GM19351 (cell line): Measurements from ENCODE around the gene TNS3.
"Not testable (repeated sequence)": the region's sequence is repeated elsewhere in the genome, so short reads cannot be mapped to it uniquely, and the experiment has no call there.

Source experiments
- ATAC-seq: cut with Tn5 transposase; IDR thresholded peaks from one replicate; pipeline ENCODE4 v1.9.1; 2021; ENCODE audit warnings: mild to moderate bottlenecking, moderate library complexity; ENCODE audit not compliant: unreplicated experiment

Gene TNS3

DNA sequence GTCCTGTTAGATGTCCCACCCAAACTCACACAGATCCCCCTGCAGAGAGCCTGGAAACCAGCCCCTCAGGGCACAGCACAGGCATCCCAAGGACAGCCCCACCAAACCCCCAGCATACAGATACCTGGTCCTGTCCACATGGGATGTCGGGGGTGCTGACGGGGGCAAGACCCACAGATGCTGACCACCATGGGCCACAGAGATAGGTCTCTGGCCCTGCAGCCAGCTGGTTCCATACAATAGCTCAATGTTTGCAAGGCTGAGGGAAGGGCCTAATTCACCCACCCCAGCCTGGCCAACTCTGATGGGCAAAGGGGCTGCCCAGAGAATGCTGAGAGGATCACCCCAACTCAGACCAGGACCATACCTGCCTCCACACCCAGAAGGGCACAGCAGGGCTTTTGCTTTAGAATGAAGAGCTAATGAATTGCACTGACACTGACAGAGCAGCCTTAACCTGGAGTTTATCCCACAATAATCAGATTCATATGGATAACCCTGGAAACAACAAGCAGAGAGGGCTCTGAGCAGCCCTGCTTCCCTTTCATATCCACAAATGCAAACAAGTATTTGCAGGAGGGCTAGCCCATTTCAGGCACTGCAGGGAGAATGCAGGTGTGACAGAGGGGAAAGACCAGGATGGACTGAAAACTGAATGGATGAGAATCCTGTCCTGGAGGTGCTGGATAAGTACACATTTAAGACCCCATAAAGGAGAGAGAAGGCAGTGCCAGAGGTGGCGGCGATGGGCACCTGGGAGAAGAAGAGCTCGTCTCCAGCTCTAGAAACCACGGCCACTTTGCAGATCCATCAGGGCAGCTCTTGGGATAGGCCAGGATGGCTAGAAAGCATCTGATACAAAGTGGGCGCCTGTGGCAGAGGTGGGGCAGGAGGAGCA, 126.7 kb downstream of the TNS3 start:
- ATAC-seq: no peak

DNA sequence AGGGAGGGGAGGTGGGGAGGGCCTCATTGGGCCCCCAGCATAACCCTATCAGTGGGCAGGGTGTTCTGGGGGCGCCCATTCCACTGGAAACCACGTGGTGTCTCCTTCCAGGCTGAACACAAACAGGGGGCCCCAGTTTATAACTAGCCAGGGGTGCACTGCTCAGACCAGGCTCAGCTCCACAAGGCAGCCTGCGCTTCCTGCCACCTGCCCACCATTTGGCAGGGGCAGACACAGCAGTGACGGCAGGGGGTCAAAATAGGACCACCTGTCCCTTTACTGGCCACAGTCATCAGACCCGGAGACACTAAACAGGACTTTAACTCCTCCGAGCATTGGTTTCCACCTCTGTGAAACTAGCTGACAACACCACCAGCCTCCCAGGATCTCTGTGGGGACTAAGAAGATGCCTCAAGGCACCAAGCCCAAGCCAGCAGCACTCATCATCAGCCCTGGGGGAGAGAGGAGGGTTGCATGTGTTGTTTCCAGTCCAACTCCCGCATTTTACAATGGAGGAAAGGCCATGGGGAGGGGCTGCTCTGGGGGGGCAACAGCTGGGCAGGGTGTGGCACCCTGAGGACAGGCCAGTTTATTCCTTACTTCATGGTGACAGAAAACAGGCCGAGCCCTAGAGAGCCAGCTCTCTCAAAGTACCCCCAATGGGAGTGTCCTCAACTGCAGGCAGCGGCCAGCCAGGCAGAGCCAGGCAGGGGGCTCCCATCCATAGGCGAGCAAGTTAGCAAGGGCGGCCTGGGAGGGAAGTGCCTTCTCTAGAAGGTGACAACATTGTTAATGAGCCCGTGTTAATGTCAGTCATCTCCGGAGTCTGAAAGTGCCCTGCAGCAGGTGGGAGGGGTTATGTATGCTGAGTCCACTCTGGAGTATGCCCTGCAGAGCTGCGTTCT, 127.6 kb downstream of the TNS3 start:
- no peak for ATAC-seq

DNA sequence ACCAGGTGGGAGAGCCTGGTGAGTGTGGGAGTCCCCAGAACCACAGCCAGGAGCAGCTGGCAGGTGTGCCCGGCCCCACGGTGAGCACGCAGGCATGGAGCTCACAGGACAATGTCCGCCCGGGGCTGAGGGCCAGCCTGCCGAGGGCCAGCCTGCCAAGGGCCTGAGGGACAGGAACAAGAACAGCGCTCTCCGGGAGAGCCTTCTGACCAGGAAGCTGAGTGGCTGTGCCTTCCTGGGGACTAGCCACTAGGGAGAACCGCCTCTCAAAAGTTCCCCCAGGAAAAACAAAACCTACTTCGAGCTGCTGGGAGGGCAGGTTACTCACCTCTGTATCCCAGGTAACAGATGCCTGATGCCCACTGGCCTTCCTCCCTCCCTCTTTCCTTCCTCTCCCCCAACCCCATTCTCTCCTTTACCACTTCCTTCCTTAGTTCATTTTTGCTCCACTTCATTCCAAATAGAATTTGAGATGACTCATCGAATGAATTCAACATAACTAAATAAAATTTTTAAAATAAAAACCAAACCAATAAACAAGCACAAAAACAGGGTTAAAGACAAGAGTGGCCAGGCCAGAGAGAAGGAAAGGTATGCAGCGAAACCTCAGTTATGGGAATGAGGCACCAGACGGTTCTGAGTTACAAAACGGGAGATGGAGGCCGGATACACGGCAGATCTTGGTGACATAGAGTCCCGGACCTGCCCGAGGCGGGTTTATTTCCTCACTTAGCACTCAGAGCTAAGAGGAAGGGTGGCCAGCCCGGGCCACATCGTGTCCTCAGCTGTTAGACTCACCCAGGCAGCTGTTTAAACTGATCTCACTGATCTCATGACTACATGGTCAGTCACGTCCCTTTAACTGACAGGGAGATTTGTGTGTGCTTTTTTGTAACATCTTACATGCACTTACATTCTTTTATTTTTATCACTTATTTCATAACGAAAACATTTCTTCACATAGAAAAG, 128.5 kb downstream of the TNS3 start:
- ATAC-seq: no peak

DNA sequence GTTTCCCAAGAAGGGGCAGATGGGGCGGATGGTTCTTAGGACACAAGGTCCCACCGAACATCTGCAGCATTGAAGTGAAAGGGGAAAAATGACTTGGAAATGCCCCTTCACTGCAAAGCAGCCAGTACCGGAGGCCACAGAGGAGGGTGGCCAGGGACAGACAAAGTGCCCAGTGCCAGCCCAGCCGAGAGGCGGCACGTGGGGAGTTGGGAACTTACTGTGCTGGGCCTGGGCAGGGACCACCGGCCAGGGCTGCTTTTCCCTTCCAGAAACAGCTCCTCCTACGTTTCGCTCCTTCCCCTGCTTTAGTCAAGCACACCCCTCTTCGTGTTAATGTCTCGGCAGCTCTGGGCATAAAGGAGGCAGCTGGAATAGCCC, 129.2 kb downstream of the TNS3 start:
- no peak for ATAC-seq

DNA sequence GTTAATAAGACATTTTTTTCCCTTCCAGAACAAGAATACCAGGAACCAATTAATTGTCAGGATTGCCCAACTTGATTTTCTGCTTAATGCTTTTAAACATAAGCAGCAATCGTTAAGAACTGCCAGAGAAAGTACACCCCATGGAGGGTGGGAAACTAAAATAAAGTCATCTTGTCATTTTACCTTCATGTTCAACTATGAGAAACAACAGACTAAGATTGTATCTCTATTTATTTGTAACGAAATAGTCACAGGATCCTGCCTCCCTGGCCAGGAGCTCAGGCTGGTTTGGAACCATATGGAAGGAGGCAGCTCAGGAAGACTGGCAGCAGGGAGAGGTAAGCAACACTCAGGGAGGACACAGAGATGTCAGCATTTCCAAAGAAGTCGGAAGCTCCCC, 129.6 kb downstream of the TNS3 start:
- no peak for ATAC-seq

DNA sequence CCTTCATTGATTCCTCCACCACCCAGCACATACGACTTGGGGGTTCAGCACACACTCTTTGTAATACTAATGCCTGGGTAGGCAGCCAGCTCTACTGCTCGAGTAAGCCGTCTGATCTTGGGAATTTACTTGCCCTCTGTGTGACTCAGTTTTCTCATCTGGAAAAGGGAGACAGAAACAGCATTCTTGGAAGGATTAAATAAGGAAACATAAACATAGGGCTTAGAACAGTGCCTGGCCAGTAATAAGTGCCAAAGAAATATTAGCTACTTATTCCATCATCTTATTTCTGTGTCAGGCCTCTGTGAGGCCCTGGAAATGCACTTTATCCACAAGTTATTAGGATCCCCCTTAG, 130.1 kb downstream of the TNS3 start:
- no peak for ATAC-seq

DNA sequence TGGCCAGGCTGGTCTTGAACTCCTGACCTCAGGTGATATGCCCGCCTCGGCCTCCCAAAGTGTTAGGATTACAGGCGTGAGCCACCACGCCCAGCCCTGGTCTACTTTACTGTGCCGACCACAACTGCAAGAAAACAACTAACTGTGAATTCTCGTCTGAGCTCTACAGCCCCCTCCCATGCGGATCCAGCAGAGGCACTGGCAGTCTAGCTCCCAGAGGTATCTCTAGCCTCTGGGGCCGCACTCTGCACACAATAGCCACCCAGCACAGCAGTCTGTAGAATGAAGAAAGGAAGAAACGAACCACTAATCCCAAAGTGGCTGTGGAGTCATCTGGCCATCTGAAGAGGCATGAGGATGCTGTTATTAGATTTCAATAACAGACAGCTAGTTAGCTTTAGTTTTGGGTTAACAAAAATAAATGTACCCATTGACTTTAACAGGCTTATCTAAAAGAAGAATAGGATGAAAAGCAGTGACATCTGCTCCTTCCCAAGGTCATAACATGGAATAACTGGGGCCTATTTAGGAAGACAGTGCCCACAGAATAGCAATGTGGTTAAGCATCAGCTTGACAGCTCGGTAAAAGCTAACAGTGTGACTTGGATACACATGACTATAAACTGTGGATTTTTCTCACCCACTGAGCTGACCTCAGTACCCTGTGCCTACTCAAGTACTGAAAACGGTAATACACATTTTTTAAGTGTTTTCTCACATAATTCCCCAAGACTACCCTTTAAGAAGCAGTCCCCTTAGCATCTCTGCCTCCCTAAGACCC, 131.9 kb downstream of the TNS3 start:
- ATAC-seq: no peak

DNA sequence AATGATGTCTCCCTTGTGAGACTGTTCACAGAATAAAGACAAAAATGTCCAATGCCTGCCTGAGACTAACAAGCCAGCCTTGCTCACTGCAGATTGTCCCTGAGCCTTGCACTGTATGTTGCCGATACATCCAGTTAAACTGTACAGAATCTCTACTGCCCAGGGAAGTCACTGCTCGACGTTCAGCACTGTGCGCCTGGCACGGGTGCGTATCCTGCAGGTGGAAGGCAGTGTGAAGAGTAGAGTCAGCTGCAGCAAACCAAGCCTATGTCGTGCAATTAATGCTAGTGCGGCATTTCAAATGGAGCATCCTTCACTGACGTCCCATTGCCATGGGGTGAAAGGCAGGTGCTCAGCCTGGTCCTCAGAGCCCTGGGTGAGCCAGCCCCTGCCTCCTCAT, 132.9 kb downstream of the TNS3 start:
- ATAC-seq: no peak

DNA sequence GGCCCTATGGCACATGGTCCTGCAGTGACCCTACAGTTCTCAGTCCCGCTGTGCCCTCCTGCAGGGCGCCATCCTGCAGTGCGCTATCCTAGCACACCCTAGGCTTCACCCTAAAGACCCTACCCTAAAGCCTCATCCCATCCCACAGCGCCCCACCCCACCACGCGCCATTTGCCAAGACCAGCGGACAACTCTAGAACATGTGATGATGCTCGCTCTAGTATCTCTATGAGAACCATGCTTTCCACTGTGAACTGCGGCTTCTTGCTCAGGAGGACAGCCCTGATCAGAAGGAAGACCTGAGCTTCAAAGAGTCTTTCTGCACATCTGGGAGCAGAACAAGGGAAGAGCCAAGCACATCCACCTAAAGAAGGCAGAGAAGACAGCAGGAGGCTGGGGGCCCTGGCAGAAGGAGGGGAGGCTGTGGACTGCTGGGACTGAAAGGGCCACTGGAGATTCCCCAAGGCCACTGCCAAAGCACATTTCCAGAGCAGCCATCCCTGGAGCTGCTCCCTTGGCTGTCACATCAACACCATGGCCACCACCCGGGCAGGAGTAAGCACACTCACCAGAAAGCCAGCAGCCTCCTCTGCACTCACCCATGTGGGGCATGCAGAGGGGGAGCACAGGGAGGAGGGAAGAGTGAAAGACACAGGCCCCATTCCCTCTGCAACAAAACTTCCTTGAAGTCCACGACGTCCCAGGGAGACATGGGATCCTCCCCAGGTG, 134.1 kb downstream of the TNS3 start:
- no peak for ATAC-seq

DNA sequence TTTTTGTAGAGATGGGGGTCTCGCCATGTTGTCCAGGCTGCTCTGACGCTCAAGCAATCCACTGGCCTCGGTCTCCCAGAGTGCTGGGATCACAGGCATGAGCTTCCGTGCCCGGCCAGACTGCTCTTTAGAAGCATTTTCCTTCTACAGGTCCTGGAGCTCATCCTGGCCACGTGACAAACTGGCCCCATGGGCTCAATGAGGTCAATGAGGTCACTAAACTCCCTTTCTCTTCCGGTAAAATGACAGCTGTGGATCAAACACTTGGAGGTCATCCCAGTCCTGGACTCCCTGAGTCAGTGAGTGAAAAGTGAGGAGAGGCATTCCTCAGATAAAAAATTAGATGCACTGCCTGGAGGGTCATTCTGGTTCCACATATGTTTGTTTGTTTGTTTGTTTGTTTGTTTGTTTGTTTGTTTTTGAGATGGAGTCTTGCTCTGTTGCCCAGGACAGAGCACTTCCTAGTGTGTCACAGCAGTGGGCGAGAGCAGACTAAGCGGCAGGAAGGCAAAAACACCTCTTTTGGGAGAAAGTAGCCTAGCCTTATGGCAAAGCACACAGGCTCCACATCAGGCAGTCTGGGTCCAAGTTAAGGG, 134.9 kb downstream of the TNS3 start:
- no peak for ATAC-seq

DNA sequence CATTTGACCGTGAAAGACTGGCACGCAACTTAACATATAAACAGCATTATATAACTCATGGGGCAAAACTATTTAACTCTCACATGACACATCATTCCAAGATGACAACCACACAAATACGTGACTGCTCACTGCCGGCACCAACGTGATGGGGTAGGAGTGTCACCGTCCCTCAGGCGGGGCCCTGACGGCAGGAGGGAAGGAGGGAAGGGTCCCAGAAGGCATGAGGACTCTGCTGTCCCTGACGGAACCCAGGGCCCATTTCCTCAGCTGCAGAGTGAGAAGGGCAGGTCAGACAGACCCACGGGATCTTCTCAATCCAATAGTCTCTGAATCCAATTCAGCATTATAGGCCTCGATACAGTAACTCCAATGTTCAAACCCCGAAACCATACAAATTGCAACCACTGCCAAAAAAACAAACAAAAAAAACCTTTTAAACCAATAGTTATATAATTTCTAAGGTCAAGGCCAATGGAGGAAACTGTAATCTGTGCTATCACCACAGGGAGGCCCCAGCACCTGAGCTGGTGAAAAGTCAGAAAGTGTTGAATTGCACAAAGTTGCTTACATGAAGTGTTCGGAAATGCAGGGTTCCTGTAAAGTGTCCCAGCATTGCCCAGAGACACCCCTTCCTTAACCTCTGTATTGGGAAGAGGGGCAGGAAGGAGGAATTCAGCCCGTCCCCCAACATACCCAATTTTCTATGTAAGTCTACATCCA, 137.4 kb downstream of the TNS3 start:
- peak; percentile 79 for ATAC-seq

DNA sequence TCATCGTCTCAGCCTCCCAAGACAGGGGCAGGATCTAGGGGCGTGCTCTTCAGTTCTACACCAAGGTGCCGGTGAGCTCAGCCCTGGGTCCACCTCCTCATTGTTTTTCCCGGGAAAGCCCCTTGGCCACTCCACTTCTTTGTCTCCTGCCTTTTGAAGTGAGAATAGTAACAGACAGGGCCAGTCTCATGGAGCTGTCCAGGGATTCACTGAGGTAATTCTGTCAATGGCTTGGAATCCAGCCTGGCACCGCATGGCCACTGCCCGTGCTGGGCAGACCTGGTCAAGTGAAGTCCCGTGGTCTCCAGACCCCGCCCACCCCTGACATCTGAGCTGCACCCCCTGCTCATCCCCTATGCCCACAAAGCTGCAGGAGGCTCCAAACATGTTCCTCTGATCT, 138.9 kb downstream of the TNS3 start:
- ATAC-seq: no peak

DNA sequence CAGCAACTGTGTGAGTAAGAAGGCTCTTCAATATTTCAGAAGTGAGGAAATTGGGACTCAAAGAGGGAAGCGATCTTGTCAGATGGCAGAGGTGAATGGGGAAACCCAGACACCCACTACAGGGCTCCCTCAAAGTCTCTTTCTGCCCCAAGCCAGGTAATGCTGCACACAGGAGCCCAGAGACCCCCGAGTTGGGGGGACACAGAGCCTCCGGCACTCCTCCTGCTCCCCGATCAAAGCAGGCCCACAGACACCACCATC, 139.4 kb downstream of the TNS3 start:
- no peak for ATAC-seq

DNA sequence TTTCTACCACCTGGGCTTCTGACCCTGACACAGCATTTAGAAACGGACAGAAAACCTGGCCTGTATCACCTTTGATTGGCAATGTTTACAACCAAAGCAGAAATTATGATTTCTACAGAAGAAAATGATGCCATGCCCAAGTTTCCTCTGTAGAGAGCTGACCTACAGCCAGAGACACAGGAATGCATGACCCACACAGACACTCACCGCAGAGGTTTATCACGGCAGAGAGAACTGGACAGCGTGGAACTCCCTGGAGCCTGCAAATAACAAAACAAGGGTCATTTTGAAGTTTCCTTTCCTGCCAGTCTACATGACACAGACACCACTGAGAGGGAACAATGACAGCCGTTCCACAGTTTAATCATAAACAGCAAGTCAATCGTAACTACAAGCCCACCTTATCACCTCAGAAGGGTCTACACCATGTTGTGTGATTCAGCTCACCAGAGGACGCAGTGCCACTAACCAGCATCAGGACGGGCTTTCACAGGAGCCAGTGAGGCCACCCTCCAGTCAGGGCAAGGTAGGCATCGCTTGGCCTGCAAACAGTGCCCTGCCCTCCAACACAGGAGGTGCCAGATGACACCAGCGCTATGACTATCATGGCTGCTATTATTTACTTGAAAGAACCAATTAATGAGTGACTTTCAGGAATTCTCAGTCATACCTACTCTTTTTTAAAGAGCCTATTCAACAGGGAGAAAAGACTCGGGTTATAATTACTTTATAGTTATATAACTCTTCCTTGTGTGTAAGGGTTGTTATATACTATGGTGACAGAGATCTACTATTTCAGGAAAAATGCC, 139.9 kb downstream of the TNS3 start:
- no peak for ATAC-seq

DNA sequence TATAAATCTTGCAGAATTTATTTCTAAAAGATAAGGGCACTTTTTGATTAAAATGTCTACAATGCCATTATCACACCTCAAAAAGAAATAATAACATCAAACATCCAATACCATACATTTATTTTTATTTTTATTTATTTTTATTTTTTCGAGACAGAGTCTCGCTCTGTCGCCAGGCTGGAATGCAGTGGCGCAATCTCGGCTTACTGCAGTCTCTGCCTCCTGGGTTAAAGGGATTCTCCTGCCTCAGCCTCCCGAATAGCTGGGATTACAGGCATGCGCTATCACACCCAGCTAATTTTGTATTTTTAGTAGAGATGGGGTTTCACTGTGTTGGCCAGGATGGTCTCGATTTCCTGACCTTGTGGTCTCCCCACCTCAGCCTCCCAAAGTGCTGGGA, 140.9 kb downstream of the TNS3 start:
- not testable (repeated sequence) for ATAC-seq

DNA sequence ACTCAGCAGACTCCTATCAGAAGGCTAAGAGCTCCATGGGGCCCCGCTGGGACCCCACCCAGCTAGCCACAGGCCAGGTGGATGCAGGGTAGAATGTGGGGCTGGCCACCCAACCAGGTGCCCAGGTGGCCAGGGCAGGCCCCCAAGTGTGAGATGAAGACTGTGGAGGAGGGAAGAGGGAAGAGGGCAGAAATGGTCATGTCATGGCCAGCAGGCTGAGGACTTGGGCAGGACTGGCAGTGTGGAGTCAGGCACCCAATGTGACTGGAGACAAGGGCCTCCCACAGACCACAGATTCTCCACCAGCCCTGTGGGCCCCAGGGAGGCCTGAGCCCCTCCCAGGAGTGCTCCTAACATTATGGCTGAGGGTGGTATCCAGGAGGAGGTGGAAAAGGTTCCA, 141.6 kb downstream of the TNS3 start:
- ATAC-seq: no peak

DNA sequence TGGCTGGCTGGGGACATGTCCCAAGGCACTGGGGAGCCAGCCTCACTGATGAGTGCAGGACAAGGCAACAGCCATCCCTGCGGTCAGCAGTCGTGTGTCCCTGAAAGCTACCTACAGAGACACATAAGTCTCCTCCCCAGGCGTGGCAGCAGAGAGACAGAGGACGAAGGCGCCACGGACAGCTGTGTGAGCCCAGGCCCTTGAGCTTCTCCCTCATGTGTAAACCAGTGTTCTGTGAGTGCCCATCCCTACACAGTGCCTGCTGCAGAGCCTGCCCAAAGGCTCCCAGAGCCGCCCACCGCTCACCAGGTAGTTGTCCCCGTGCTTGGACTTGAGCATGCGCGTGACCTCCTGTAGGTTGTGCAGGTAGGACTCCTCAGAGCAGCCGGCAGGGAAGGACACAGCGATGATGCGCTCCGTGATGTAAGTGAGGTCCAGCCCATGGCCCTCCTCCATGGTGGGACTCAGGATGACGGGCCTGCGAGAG, 142.7 kb downstream of the TNS3 start:
- no peak for ATAC-seq
